GM18505 (cell line): Measurements from ENCODE around the gene CSTF3.
A peak's percentile ranks its signal among the peaks of the same experiment; 100 is the strongest.

Source experiments
- ATAC-seq: cut with Tn5 transposase; IDR thresholded peaks from one replicate; pipeline ENCODE4 v1.9.1; 2021; ENCODE audit not compliant: unreplicated experiment
- POLR2A ChIP-seq: IDR thresholded peaks from 4 replicates; pipeline ENCODE4 v1.6.1; 2011; ENCODE audit warnings: borderline replicate concordance; ENCODE audit not compliant: insufficient read depth, insufficient read length; ENCODE audit errors: extremely low read depth

CSTF3 gene

GRCh38 chr11:33103836-33104235, 57.4 kb downstream of the CSTF3 start:
- no peak for TF ChIP-seq POLR2A
- ATAC-seq: no peak

GRCh38 chr11:33094157-33094556, 67.1 kb downstream of the CSTF3 start:
- TF ChIP-seq POLR2A: no peak
- no peak for ATAC-seq

- ATAC-seq: no peak
Observed at GRCh38 chr11:33089776-33090175, 71.5 kb downstream of the CSTF3 start.

GRCh38 chr11:33086017-33086416, 75.3 kb downstream of the CSTF3 start:
- ATAC-seq: no peak
- TF ChIP-seq POLR2A: no peak

More at GRCh38 chr11:33089776-33090175, 71.5 kb downstream of the CSTF3 start:
- no peak for TF ChIP-seq POLR2A

- TF ChIP-seq POLR2A: no peak
- ATAC-seq: no peak
Observed at GRCh38 chr11:33083918-33084317, 77.4 kb downstream of the CSTF3 start.

- no peak for ATAC-seq
- TF ChIP-seq POLR2A: no peak
Observed at GRCh38 chr11:33072465-33072864, 88.8 kb downstream of the CSTF3 start.

GRCh38 chr11:33068611-33069340, 92.5 kb downstream of the CSTF3 start:
- no peak for TF ChIP-seq POLR2A
- no peak for ATAC-seq

GRCh38 chr11:33067294-33067693, 94.0 kb downstream of the CSTF3 start:
- no peak for ATAC-seq
- TF ChIP-seq POLR2A: no peak

GRCh38 chr11:33065445-33066178, 95.7 kb downstream of the CSTF3 start:
- TF ChIP-seq POLR2A: no peak
- peak; percentile 60 for ATAC-seq

GRCh38 chr11:33064866-33065265, 96.4 kb downstream of the CSTF3 start:
- no peak for ATAC-seq
- TF ChIP-seq POLR2A: no peak

- TF ChIP-seq POLR2A: no peak
- no peak for ATAC-seq
Observed at GRCh38 chr11:33064033-33064825, 97.1 kb downstream of the CSTF3 start.

GRCh38 chr11:33063326-33063881, 97.9 kb downstream of the CSTF3 start:
- ATAC-seq: peak; percentile 49
- TF ChIP-seq POLR2A: no peak

GRCh38 chr11:33062137-33062536, 99.1 kb downstream of the CSTF3 start:
- no peak for ATAC-seq
- TF ChIP-seq POLR2A: no peak
